Stomach (tissue), 4 donors: ENCODE results near the gene RASGRP2.

Experiments used
- POLR2A ChIP-seq, 4 donors: fragments of 450-650 bp; IDR thresholded peaks; one replicate each; pipeline ENCODE4 v1.6.1; 2016; ENCODE audit warnings: antibody characterized with exemption in 4 of 4, control low read depth in 2 of 4, mild to moderate bottlenecking in 1 of 4, moderate library complexity in 1 of 4
- POLR2AphosphoS5 ChIP-seq, 3 donors: sonication (generic); formaldehyde crosslinking; IDR thresholded peaks; one replicate each; pipeline ENCODE4 v1.6.1; 2016; ENCODE audit warnings: antibody characterized with exemption in 3 of 3
- TF ChIP-seq, protein P1 (sequence below), 7 experiments: fragments of 450-650 bp in 4 of 7; fragments of 200-600 bp in 3 of 7; sonication (generic) in 3 of 7; IDR thresholded peaks; one replicate each; pipeline ENCODE4 v1.5.1; 2016 to 2019; ENCODE audit warnings: antibody characterized with exemption in 7 of 7, control low read depth in 2 of 7, mild to moderate bottlenecking in 1 of 7

DNA sequence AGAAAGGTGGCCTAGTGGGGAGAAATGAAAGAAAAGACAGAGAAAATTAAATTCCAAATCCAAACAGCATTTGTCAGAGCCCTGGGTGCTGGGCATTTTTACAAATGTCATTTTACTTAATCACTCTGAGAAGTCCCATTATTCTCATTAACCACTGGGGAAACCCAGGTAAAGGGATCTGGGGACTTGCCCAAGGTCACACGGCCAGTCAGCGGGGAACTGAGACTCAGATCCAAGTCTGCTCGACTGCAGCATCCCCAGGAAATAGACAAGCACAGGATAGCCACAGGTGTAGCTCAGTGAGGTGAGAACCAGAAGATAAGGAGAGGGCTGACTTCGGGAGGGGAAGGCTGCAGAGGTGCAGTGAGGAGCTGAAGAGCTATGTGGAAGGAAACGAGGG lies 28.8 kb downstream of the RASGRP2 start:
- TF ChIP-seq, protein P1, sequence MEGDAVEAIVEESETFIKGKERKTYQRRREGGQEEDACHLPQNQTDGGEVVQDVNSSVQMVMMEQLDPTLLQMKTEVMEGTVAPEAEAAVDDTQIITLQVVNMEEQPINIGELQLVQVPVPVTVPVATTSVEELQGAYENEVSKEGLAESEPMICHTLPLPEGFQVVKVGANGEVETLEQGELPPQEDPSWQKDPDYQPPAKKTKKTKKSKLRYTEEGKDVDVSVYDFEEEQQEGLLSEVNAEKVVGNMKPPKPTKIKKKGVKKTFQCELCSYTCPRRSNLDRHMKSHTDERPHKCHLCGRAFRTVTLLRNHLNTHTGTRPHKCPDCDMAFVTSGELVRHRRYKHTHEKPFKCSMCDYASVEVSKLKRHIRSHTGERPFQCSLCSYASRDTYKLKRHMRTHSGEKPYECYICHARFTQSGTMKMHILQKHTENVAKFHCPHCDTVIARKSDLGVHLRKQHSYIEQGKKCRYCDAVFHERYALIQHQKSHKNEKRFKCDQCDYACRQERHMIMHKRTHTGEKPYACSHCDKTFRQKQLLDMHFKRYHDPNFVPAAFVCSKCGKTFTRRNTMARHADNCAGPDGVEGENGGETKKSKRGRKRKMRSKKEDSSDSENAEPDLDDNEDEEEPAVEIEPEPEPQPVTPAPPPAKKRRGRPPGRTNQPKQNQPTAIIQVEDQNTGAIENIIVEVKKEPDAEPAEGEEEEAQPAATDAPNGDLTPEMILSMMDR (IDR thresholded peaks at IDR 0.05) = no peak
- TF ChIP-seq POLR2A (IDR thresholded peaks at IDR 0.05) = no peak
- TF ChIP-seq POLR2AphosphoS5 (IDR thresholded peaks at IDR 0.05) = no peak
